Measurements from ENCODE around the gene U2AF2.
A peak's percentile ranks its signal among the peaks of the same experiment; 100 is the strongest.

U2AF2 gene

GRCh38 chr19:55687281-55688201 lies 32.7 kb downstream of the U2AF2 start:
- no peak overlapping the region for H4K91ac ChIP-seq (ENCODE audit: low read depth, low read length, poor library complexity)
- no peak overlapping the region for H3K27ac ChIP-seq (replicated peaks; ENCODE audit: low read length)
- peak overlapping the region; percentile 31 for H3K23ac ChIP-seq (ENCODE audit: low read depth, low read length, poor library complexity)
- peak overlapping the region; percentile 38 for H3K14ac ChIP-seq (ENCODE audit: low read length)
- H3K9me3 ChIP-seq (replicated peaks in 1 of 2; ENCODE audit: control insufficient read depth in 2 of 2, insufficient read depth in 1 of 2, low read depth in 1 of 2, low read length in 2 of 2) = peaks cover 0 to 2% of the 10 kb centered on the region in 2 donors
- H3K36me3 ChIP-seq (replicated peaks in 1 of 2; ENCODE audit: control insufficient read depth in 2 of 2, insufficient read depth in 2 of 2, low read length in 2 of 2) = peaks cover 40 to 88% of the 10 kb centered on the region in 2 donors
- H2BK120ac ChIP-seq (ENCODE audit: low read depth, low read length) = no peak overlapping the region
- no peak overlapping the region for H3K4me2 ChIP-seq (ENCODE audit: insufficient read depth, low read length, poor library complexity, severe bottlenecking)
- H4K8ac ChIP-seq (ENCODE audit: low read depth, low read length) = no peak overlapping the region
- peak overlapping the region; percentile 60 for H3K9ac ChIP-seq (ENCODE audit: low read depth, low read length, poor library complexity)
- no peak overlapping the region for H3K4ac ChIP-seq (ENCODE audit: low read length)
- no peaks in the 10 kb centered on the region for H3K27me3 ChIP-seq (ENCODE audit: control insufficient read depth in 3 of 3, insufficient read depth in 3 of 3, low read depth in 1 of 3, low read length in 3 of 3)
- no CpG with 5 or more reads among the region's 22 CpGs for WGBS, 2 donors (ENCODE audit: extremely low coverage in 2 of 2, insufficient read length in 2 of 2, insufficient replicate concordance in 1 of 2)
- H3K79me1 ChIP-seq (ENCODE audit: low read depth, low read length) = peaks cover 40% of the 10 kb centered on the region
- no peak overlapping the region for H2BK5ac ChIP-seq (ENCODE audit: low read length)
- H2AFZ ChIP-seq (ENCODE audit: low read length) = no peak overlapping the region
- H3K4me3 ChIP-seq (ENCODE audit: low read length in 2 of 2) = no peak overlapping the region
- no peaks in the 10 kb centered on the region for H3K4me1 ChIP-seq (ENCODE audit: control insufficient read depth in 2 of 2, insufficient read depth in 1 of 2, low read depth in 1 of 2, low read length in 2 of 2)
- no peak overlapping the region for H3K18ac ChIP-seq (ENCODE audit: low read length)
- H2BK15ac ChIP-seq (ENCODE audit: low read length) = no peak overlapping the region
- DNase-seq (ENCODE audit: low spot score) = no peak
- H2AK5ac ChIP-seq (ENCODE audit: low read depth, low read length) = no peak overlapping the region
- H2BK12ac ChIP-seq (ENCODE audit: low read length) = no peak overlapping the region

- Histone ChIP-seq H3K27me3 (ENCODE audit: control insufficient read depth in 3 of 3, insufficient read depth in 3 of 3, low read depth in 1 of 3, low read length in 3 of 3) (no peaks in the 10 kb centered on the region), H3K36me3 (replicated peaks in 1 of 2; ENCODE audit: control insufficient read depth in 2 of 2, insufficient read depth in 2 of 2, low read length in 2 of 2) (peaks cover 43 to 93% of the 10 kb centered on the region in 2 donors), H2BK15ac (ENCODE audit: low read length) (no peak overlapping the region), H3K4me2 (ENCODE audit: insufficient read depth, low read length, poor library complexity, severe bottlenecking) (no peak overlapping the region), H3K4ac (ENCODE audit: low read length) (no peak overlapping the region), H2BK12ac (ENCODE audit: low read length) (peak overlapping the region; percentile 16), H4K8ac (ENCODE audit: low read depth, low read length) (no peak overlapping the region), H3K14ac (ENCODE audit: low read length) (peak overlapping the region; percentile 31), H2BK5ac (ENCODE audit: low read length) (no peak overlapping the region), H3K9ac (ENCODE audit: low read depth, low read length, poor library complexity) (no peak overlapping the region), H2BK120ac (ENCODE audit: low read depth, low read length) (no peak overlapping the region), H2AK5ac (ENCODE audit: low read depth, low read length) (no peak overlapping the region), H3K79me1 (ENCODE audit: low read depth, low read length) (peaks cover 40% of the 10 kb centered on the region), H4K91ac (ENCODE audit: low read depth, low read length, poor library complexity) (no peak overlapping the region), H2AFZ (ENCODE audit: low read length) (no peak overlapping the region), H3K23ac (ENCODE audit: low read depth, low read length, poor library complexity) (peak overlapping the region; percentile 65), H3K4me1 (ENCODE audit: control insufficient read depth in 2 of 2, insufficient read depth in 1 of 2, low read depth in 1 of 2, low read length in 2 of 2) (no peaks in the 10 kb centered on the region), H3K9me3 (replicated peaks in 1 of 2; ENCODE audit: control insufficient read depth in 2 of 2, insufficient read depth in 1 of 2, low read depth in 1 of 2, low read length in 2 of 2) (peaks cover 0 to 2% of the 10 kb centered on the region in 2 donors), H3K4me3 (ENCODE audit: low read length in 2 of 2) (no peak overlapping the region), H3K18ac (ENCODE audit: low read length) (no peak overlapping the region), H3K27ac (replicated peaks; ENCODE audit: low read length) (no peak overlapping the region)
- WGBS, 2 donors (ENCODE audit: extremely low coverage in 2 of 2, insufficient read length in 2 of 2, insufficient replicate concordance in 1 of 2) = no CpG with 5 or more reads among the region's 27 CpGs
- no peak for DNase-seq (ENCODE audit: low spot score)
Measured at GRCh38 chr19:55688422-55689218, 33.8 kb downstream of the U2AF2 start.

GRCh38 chr19:55689411-55690108 lies 34.7 kb downstream of the U2AF2 start:
- Histone ChIP-seq H2BK12ac (ENCODE audit: low read length) (no peak overlapping the region), H4K8ac (ENCODE audit: low read depth, low read length) (no peak overlapping the region), H4K91ac (ENCODE audit: low read depth, low read length, poor library complexity) (no peak overlapping the region), H2AFZ (ENCODE audit: low read length) (no peak overlapping the region), H2AK5ac (ENCODE audit: low read depth, low read length) (no peak overlapping the region), H3K9me3 (replicated peaks in 1 of 2; ENCODE audit: control insufficient read depth in 2 of 2, insufficient read depth in 1 of 2, low read depth in 1 of 2, low read length in 2 of 2) (peaks cover 0 to 2% of the 10 kb centered on the region in 2 donors), H2BK5ac (ENCODE audit: low read length) (no peak overlapping the region), H3K23ac (ENCODE audit: low read depth, low read length, poor library complexity) (no peak overlapping the region), H3K79me1 (ENCODE audit: low read depth, low read length) (peaks cover 40% of the 10 kb centered on the region), H2BK15ac (ENCODE audit: low read length) (no peak overlapping the region), H3K14ac (ENCODE audit: low read length) (no peak overlapping the region), H3K36me3 (replicated peaks in 1 of 2; ENCODE audit: control insufficient read depth in 2 of 2, insufficient read depth in 2 of 2, low read length in 2 of 2) (peaks cover 45 to 93% of the 10 kb centered on the region in 2 donors), H3K18ac (ENCODE audit: low read length) (no peak overlapping the region), H3K4me3 (ENCODE audit: low read length in 2 of 2) (peak overlapping the region in 1 of 2 donors; percentile 13), H3K4me1 (ENCODE audit: control insufficient read depth in 2 of 2, insufficient read depth in 1 of 2, low read depth in 1 of 2, low read length in 2 of 2) (no peaks in the 10 kb centered on the region), H3K9ac (ENCODE audit: low read depth, low read length, poor library complexity) (no peak overlapping the region), H3K4ac (ENCODE audit: low read length) (no peak overlapping the region), H3K27me3 (ENCODE audit: control insufficient read depth in 3 of 3, insufficient read depth in 3 of 3, low read depth in 1 of 3, low read length in 3 of 3) (no peaks in the 10 kb centered on the region), H2BK120ac (ENCODE audit: low read depth, low read length) (no peak overlapping the region), H3K27ac (replicated peaks; ENCODE audit: low read length) (no peak overlapping the region), H3K4me2 (ENCODE audit: insufficient read depth, low read length, poor library complexity, severe bottlenecking) (no peak overlapping the region)
- no peak for DNase-seq (ENCODE audit: low spot score)
- no CpG with 5 or more reads among the region's 35 CpGs for whole genome bisulfite sequencing, 2 donors (ENCODE audit: extremely low coverage in 2 of 2, insufficient read length in 2 of 2, insufficient replicate concordance in 1 of 2)
